ENCODE results near the gene ENGASE.

The ENGASE gene

GRCh38 chr17:79033046-79033616, 41.5 kb upstream of the ENGASE start:
- TF ChIP-seq SIN3A (IDR thresholded peaks at IDR 0.05; ENCODE audit: borderline replicate concordance, insufficient read depth, low read length), result no peak

GRCh38 chr17:79033741-79034501, 40.7 kb upstream of the ENGASE start:
- TF ChIP-seq SIN3A (IDR thresholded peaks at IDR 0.05; ENCODE audit: borderline replicate concordance, insufficient read depth, low read length) (no peak), TAF1 (IDR thresholded peaks at IDR 0.05; ENCODE audit: borderline replicate concordance, insufficient read depth, low read length) (no peak), FOXP2 (optimal IDR thresholded peaks at IDR 0.05; ENCODE audit: borderline replicate concordance, extremely low read depth, extremely low read length, insufficient read depth) (no peak), POLR2AphosphoS5 (IDR thresholded peaks at IDR 0.05; ENCODE audit: low read depth, low read length) (no peak), REST (IDR thresholded peaks at IDR 0.05; ENCODE audit: insufficient read depth in 1 of 2, low read depth in 2 of 2, low read length in 2 of 2) (no peak)

- TF ChIP-seq POLR2AphosphoS5 (IDR thresholded peaks at IDR 0.05; ENCODE audit: low read depth, low read length) (no peak), SIN3A (IDR thresholded peaks at IDR 0.05; ENCODE audit: borderline replicate concordance, insufficient read depth, low read length) (no peak), TAF1 (IDR thresholded peaks at IDR 0.05; ENCODE audit: borderline replicate concordance, insufficient read depth, low read length) (no peak), FOXP2 (optimal IDR thresholded peaks at IDR 0.05; ENCODE audit: borderline replicate concordance, extremely low read depth, extremely low read length, insufficient read depth) (no peak), REST (IDR thresholded peaks at IDR 0.05; ENCODE audit: insufficient read depth in 1 of 2, low read depth in 2 of 2, low read length in 2 of 2) (no peak)
These were observed 39.6 kb upstream of the ENGASE start for GRCh38 chr17:79034931-79035485.

- no peak for TF ChIP-seq TAF1 (IDR thresholded peaks at IDR 0.05; ENCODE audit: borderline replicate concordance, insufficient read depth, low read length)
- TF ChIP-seq REST (IDR thresholded peaks at IDR 0.05; ENCODE audit: insufficient read depth in 1 of 2, low read depth in 2 of 2, low read length in 2 of 2), result no peak
- TF ChIP-seq FOXP2 (optimal IDR thresholded peaks at IDR 0.05; ENCODE audit: borderline replicate concordance, extremely low read depth, extremely low read length, insufficient read depth), result no peak
- no peak for TF ChIP-seq POLR2AphosphoS5 (IDR thresholded peaks at IDR 0.05; ENCODE audit: low read depth, low read length)
- no peak for TF ChIP-seq SIN3A (IDR thresholded peaks at IDR 0.05; ENCODE audit: borderline replicate concordance, insufficient read depth, low read length)
These were observed 38.9 kb upstream of the ENGASE start for GRCh38 chr17:79035686-79036085.

GRCh38 chr17:79036181-79036580, 38.4 kb upstream of the ENGASE start:
- TF ChIP-seq REST (IDR thresholded peaks at IDR 0.05; ENCODE audit: insufficient read depth in 1 of 2, low read depth in 2 of 2, low read length in 2 of 2) (no peak), FOXP2 (optimal IDR thresholded peaks at IDR 0.05; ENCODE audit: borderline replicate concordance, extremely low read depth, extremely low read length, insufficient read depth) (no peak), SIN3A (IDR thresholded peaks at IDR 0.05; ENCODE audit: borderline replicate concordance, insufficient read depth, low read length) (no peak), TAF1 (IDR thresholded peaks at IDR 0.05; ENCODE audit: borderline replicate concordance, insufficient read depth, low read length) (no peak), POLR2AphosphoS5 (IDR thresholded peaks at IDR 0.05; ENCODE audit: low read depth, low read length) (no peak)
